Testis (tissue), 3 donors: ENCODE data around the gene PSMG4. TPM values are rescaled to one million over a fixed set of nuclear protein-coding genes. Genes with fewer than 3 reads are reported as not detected.

Experiments used
- DNase-seq: peaks from one replicate; pipeline ENCODE4 v3.0.0-alpha.2; 2019
- H3K27ac ChIP-seq, 2 donors: fragments of 200-600 bp; sonication (generic); one replicate each; pipeline ENCODE4 v1.5.1; 2019
- H3K27me3 ChIP-seq: fragments of 200-600 bp; sonication (generic); one replicate; pipeline ENCODE4 v1.5.1; 2019
- H3K36me3 ChIP-seq: fragments of 200-600 bp; sonication (generic); one replicate; pipeline ENCODE4 v1.5.1; 2017; ENCODE audit warnings: low read depth; ENCODE audit errors: missing control alignments
- H3K4me1 ChIP-seq: fragments of 200-600 bp; sonication (generic); one replicate; pipeline ENCODE4 v1.5.1; 2019
- H3K4me3 ChIP-seq, 2 donors: fragments of 200-600 bp; sonication (generic); one replicate each; pipeline ENCODE4 v1.5.1; 2017 to 2019
- H3K9me3 ChIP-seq: fragments of 200-600 bp; sonication (generic); one replicate; pipeline ENCODE4 v1.5.1; 2017
- POLR2A ChIP-seq: fragments of 450-650 bp; IDR thresholded peaks from one replicate; pipeline ENCODE4 v1.6.1; 2017; ENCODE audit warnings: antibody characterized with exemption, mild to moderate bottlenecking, moderate library complexity
- WGBS, 2 donors: methylation state at CpG; one replicate each; pipeline ENCODE4 v1.1.5; 2018; 5-methylcytosine and 5-hydroxymethylcytosine counted together
- intact Hi-C: fragments of 100-400 bp; cut with DNase I; formaldehyde crosslinking; loops from one replicate; pipeline ENCODE4 v1.15.1; 2023; ENCODE audit warnings: low total_unique reads
- polyA plus RNA-seq: library from polyadenylated mRNA; stranded (reverse); fragments of 350-450 nt; fragmentation: Illumina TruSeq; extraction: RNeasy Lipid Tissue Mini Kit (QIAGEN cat#74804); gene quantifications from one replicate; pipeline ENCODE4 v1.2.3, GENCODE V29; 2014; ENCODE audit warnings: low read depth, low replicate concordance; ENCODE audit not compliant: insufficient read depth
- total RNA-seq, 2 donors: library from RNA; depleted of rRNA; stranded (reverse); fragments of >200 nt; gene quantifications; one replicate each; pipeline ENCODE4 v1.2.3, GENCODE V29; 2016
- TF ChIP-seq, protein P1 (sequence below), 3 experiments: fragments of 450-650 bp in 2 of 3; fragments of 200-600 bp in 1 of 3; sonication (generic) in 1 of 3; IDR thresholded peaks; one replicate each; pipeline ENCODE4 v1.5.1; 2016 to 2019; ENCODE audit warnings: antibody characterized with exemption in 3 of 3, mild to moderate bottlenecking in 2 of 3, moderate library complexity in 1 of 3

The PSMG4 gene
- total and polyA plus RNA-seq, 3 donors from 2014 or later: 23.1 to 46.1 (median 42.4) TPM

GRCh38 chr6:3314621-3315467 lies 56.1 kb downstream of the PSMG4 start:
- Histone ChIP-seq H3K4me3 (no peak overlapping the region), H3K9me3 (no peaks in the 10 kb centered on the region), H3K4me1 (no peaks in the 10 kb centered on the region), H3K27ac (no peak overlapping the region), H3K36me3 (no peaks in the 10 kb centered on the region), H3K27me3 (no peaks in the 10 kb centered on the region)
- TF ChIP-seq, protein P1, sequence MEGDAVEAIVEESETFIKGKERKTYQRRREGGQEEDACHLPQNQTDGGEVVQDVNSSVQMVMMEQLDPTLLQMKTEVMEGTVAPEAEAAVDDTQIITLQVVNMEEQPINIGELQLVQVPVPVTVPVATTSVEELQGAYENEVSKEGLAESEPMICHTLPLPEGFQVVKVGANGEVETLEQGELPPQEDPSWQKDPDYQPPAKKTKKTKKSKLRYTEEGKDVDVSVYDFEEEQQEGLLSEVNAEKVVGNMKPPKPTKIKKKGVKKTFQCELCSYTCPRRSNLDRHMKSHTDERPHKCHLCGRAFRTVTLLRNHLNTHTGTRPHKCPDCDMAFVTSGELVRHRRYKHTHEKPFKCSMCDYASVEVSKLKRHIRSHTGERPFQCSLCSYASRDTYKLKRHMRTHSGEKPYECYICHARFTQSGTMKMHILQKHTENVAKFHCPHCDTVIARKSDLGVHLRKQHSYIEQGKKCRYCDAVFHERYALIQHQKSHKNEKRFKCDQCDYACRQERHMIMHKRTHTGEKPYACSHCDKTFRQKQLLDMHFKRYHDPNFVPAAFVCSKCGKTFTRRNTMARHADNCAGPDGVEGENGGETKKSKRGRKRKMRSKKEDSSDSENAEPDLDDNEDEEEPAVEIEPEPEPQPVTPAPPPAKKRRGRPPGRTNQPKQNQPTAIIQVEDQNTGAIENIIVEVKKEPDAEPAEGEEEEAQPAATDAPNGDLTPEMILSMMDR (IDR thresholded peaks at IDR 0.05): no peak
- TF ChIP-seq POLR2A: no peak
- WGBS, 2 donors: 88 to 90% methylated on average over 20 of the region's 20 CpGs
- no peak for DNase-seq
- intact Hi-C loops: no loop called here

DNA sequence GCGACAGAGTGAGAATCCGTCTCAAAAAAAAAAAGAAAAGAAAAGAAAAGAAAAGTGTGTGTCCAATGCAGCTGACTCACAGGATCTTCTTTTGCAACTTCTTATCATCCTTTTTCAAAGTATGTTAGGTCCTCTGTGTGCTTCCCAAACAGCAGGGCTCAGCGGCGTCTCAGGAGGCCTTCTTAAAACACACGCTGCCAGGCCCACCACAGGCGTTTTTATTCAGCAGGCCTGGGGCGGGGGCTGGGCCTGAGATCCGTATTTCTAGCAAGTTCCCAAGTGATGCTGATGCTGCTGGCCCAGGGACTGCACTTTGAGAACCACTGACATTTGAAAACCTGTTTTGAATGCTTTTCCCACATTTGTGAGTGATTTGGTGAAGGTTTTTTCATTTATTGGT lies 57.1 kb downstream of the PSMG4 start:
- Histone ChIP-seq H3K27ac (no peak overlapping the region), H3K4me3 (no peak overlapping the region), H3K9me3 (no peaks in the 10 kb centered on the region), H3K4me1 (no peaks in the 10 kb centered on the region), H3K36me3 (no peaks in the 10 kb centered on the region), H3K27me3 (no peaks in the 10 kb centered on the region)
- no peak for TF ChIP-seq POLR2A
- TF ChIP-seq, protein P1 (IDR thresholded peaks at IDR 0.05): no peak
- WGBS, 2 donors: 67 to 76% methylated on average over 8 of the region's 8 CpGs
- intact Hi-C loops: no loop called here
- no peak for DNase-seq

- H3K4me1 ChIP-seq: no peaks in the 10 kb centered on the region
Measured at GRCh38 chr6:3316331-3316730, 57.6 kb downstream of the PSMG4 start.

DNA sequence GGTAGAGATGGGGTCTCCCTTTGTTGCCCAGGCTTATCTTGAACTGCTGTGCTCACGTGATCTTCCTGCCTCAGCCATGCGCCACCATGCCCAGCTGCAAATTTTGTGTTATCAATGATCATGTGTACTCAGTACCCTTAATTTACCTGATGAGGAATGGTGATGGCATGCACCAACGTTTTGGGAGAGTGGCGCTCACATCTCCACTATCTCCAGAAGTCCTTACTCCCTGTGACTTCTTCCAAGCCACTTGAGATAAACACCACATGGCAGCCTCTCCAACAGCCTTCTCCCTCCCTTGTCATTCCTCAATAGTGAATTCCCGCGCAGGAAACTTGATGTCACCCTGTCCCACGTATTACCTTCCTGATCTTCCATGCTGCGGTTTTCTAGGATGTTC lies 58.1 kb downstream of the PSMG4 start:
- TF ChIP-seq POLR2A: no peak
- TF ChIP-seq, protein P1 (IDR thresholded peaks at IDR 0.05): no peak
- H3K27ac ChIP-seq: no peak overlapping the region
- H3K4me3 ChIP-seq: no peak overlapping the region
- no peaks in the 10 kb centered on the region for H3K9me3 ChIP-seq
- no peaks in the 10 kb centered on the region for H3K36me3 ChIP-seq
- intact Hi-C loops: no loop called here
- no peaks in the 10 kb centered on the region for H3K27me3 ChIP-seq
- DNase-seq: no peak
- 79 to 84% methylated on average over 8 of the region's 8 CpGs for WGBS, 2 donors
- H3K4me1 ChIP-seq: no peaks in the 10 kb centered on the region

More at GRCh38 chr6:3316331-3316730, 57.6 kb downstream of the PSMG4 start:
- no peak overlapping the region for H3K27ac ChIP-seq
- no peak for DNase-seq
- no peak overlapping the region for H3K4me3 ChIP-seq
- TF ChIP-seq POLR2A: no peak
- TF ChIP-seq, protein P1 (IDR thresholded peaks at IDR 0.05): no peak
- intact Hi-C loops: no loop called here
- H3K9me3 ChIP-seq: no peaks in the 10 kb centered on the region
- WGBS, 2 donors: 84 to 90% methylated on average over 9 of the region's 9 CpGs
- H3K27me3 ChIP-seq: no peaks in the 10 kb centered on the region
- no peaks in the 10 kb centered on the region for H3K36me3 ChIP-seq

Other genes starting within 250 kb of the PSMG4 start
- 10 to 100 TPM; 16.7 to 19.3 TPM for gene RIPK1, start 190.5 kb upstream of the PSMG4 start, total RNA-seq
- 14.3 TPM for gene RIPK1, start 190.5 kb upstream of the PSMG4 start, polyA plus RNA-seq
- gene BPHL, start 140.2 kb upstream of the PSMG4 start, total RNA-seq: 10 to 100 TPM; 16.8 TPM
- gene BPHL, start 140.2 kb upstream of the PSMG4 start, polyA plus RNA-seq: 14.3 TPM
- 10 to 100 TPM; 13.5 to 17.7 TPM for gene TUBB2A, start 101.4 kb upstream of the PSMG4 start, total RNA-seq
- gene TUBB2A, start 101.4 kb upstream of the PSMG4 start, polyA plus RNA-seq: 23.7 TPM
- 1 to 10 TPM; 1.6 to 2.2 TPM for gene TUBB2B, start 31.3 kb upstream of the PSMG4 start, total RNA-seq
- gene TUBB2B, start 31.3 kb upstream of the PSMG4 start, polyA plus RNA-seq: 3.6 TPM
- 10 to 100 TPM in 1 of 2 donors, 1 to 10 TPM in 1; 9.0 to 14.9 TPM for gene SLC22A23, start 198.1 kb downstream of the PSMG4 start, total RNA-seq
- gene SLC22A23, start 198.1 kb downstream of the PSMG4 start, polyA plus RNA-seq: 20.9 TPM